GM12891 (cell line): ENCODE data around the gene INHBE.
A peak's percentile ranks its signal among the peaks of the same experiment; 100 is the strongest.

ENCODE experiments used
- POLR2A ChIP-seq: IDR thresholded peaks from 2 replicates; pipeline ENCODE4 v1.6.1; 2011; ENCODE audit warnings: low read depth, low read length, control low read depth
- POLR2AphosphoS5 ChIP-seq: IDR thresholded peaks from 2 replicates; pipeline ENCODE4 v1.6.1; 2011; ENCODE audit warnings: low read depth, low read length, control low read depth
- POU2F2 ChIP-seq: IDR thresholded peaks from 2 replicates; pipeline ENCODE4 v1.6.1; 2011; ENCODE audit warnings: low read depth, mild to moderate bottlenecking, control low read depth, low read length, moderate library complexity
- TAF1 ChIP-seq: IDR thresholded peaks from 2 replicates; pipeline ENCODE4 v1.6.1; 2011; ENCODE audit warnings: low read depth, low read length, control low read depth

DNA sequence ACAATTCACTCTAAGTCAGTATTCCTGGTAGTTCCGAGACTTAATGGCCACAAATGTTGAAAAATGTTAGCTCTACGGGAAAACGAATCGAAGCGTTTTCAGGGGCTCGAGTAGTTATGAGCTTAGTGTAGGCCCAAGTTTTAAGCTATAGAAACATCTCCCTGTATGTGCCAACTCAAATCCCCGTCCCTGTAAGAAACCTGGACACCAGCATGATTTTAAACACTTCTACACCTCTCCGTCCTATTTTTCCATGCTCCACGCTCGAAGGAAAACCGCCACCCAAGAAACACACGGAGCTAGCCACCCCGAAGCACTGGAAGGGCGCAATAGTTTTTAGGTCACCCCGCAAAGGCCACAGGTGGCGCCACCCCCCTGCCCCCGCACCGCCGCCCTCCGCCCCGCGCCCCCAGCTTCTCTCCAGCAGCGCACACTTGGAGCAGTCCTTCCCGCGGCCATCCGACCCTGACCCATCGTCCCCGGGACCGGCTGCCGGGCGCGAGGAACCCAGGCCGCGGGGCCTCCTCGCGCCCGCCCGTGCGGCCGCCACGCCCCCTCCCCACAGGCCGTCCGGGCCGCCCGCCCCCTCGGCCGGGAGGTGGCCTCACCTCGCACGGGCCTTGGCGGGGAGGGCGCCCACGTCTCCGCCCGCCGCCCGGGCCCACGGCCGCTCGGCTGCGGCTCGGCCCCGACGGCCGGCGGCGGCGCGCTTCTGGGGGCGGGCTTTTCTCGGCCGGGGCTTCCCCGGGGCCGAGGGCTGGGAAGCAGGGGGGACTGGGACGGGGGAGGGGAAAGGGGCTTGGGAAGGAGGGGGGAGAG lies 24.8 kb upstream of the INHBE start:
- TF ChIP-seq POLR2A: 0 out of 2 replicates have a peak, but pooled peaks have one; percentile 11
- no peak for TF ChIP-seq POLR2AphosphoS5
- no peak; the same call in 1 of the 2 replicates for TF ChIP-seq TAF1
- TF ChIP-seq POU2F2: no peak
